GM11168 (cell line): Measurements from ENCODE around the gene RBL2.
"Not testable (repeated sequence)": the region's sequence is repeated elsewhere in the genome, so short reads cannot be mapped to it uniquely, and the experiment has no call there.

ENCODE experiments used
- in situ Hi-C: fragments of 300-500 bp; cut with MboI; formaldehyde crosslinking; loops from one replicate; pipeline ENCODE4 v1.12.0; 2022; ENCODE audit warnings: low sequenced_read_pairs; ENCODE audit not compliant: unreplicated experiment

RBL2 gene

GRCh38 chr16:53503991-53504663 lies 69.9 kb downstream of the RBL2 start:
- in situ Hi-C loops: no loop called here

GRCh38 chr16:53504665-53505064 lies 70.4 kb downstream of the RBL2 start:
- in situ Hi-C loops: no loop called here

GRCh38 chr16:53506254-53506653 lies 72.0 kb downstream of the RBL2 start:
- in situ Hi-C loops: no loop called here

- in situ Hi-C loops: no loop called here
These were observed 73.4 kb downstream of the RBL2 start for GRCh38 chr16:53507464-53508179.

- in situ Hi-C loops: no loop called here
These were observed 75.8 kb downstream of the RBL2 start for GRCh38 chr16:53509906-53510703.

- in situ Hi-C loops: no loop called here
These were observed 76.4 kb downstream of the RBL2 start for GRCh38 chr16:53510704-53511070.

- in situ Hi-C loops: no loop called here
These were observed 76.8 kb downstream of the RBL2 start for GRCh38 chr16:53511084-53511402.

GRCh38 chr16:53511403-53512280 lies 77.4 kb downstream of the RBL2 start:
- in situ Hi-C loops: no loop called here

- in situ Hi-C loops: not testable (repeated sequence)
These were observed 78.5 kb downstream of the RBL2 start for GRCh38 chr16:53512795-53513194.

- in situ Hi-C loops: no loop called here
These were observed 81.0 kb downstream of the RBL2 start for GRCh38 chr16:53515259-53515658.

- in situ Hi-C loops: no loop called here
These were observed 81.5 kb downstream of the RBL2 start for GRCh38 chr16:53515811-53516210.

- in situ Hi-C loops: no loop called here
These were observed 83.6 kb downstream of the RBL2 start for GRCh38 chr16:53517851-53518250.

GRCh38 chr16:53518550-53519416 lies 84.5 kb downstream of the RBL2 start:
- in situ Hi-C loops: no loop called here

GRCh38 chr16:53519417-53520091 lies 85.3 kb downstream of the RBL2 start:
- in situ Hi-C loops: no loop called here

- in situ Hi-C loops: no loop called here
These were observed 89.0 kb downstream of the RBL2 start for GRCh38 chr16:53523126-53523804.

GRCh38 chr16:53523971-53524548 lies 89.8 kb downstream of the RBL2 start:
- in situ Hi-C loops: no loop called here

- in situ Hi-C loops: no loop called here
These were observed 94.5 kb downstream of the RBL2 start for GRCh38 chr16:53528797-53529196.

GRCh38 chr16:53529513-53529912 lies 95.2 kb downstream of the RBL2 start:
- in situ Hi-C loops: no loop called here
